ENCODE results near the gene MTUS2. TPM values are rescaled to one million over a fixed set of nuclear protein-coding genes. Genes with fewer than 3 reads are reported as not detected.

Gene MTUS2
- total RNA-seq, 1 experiment from 2014 or later, result 1.7 TPM

DNA sequence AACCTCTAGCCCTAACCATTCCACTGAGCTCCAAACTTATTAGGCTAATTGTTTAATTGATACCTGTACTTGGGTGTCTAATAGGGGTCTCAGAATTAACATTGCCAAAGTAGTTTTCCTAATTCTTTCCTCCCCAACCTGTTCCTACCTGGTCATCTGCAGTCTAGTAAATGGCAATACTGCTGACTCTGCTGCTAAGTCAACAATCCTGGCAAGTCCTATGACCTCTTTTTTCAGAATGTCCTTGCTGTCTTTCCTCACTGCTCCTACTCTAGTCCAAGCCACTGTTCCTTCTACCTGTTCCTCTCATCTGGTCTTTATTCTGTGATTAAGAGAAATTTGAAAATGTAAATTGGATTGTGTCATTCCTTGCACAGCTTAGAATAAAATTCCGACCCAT, 143.9 kb downstream of the MTUS2 start:
- BruUV-seq (replicated peaks), result no TSS peak
- Mint-ChIP-seq H3K4me3 (ENCODE audit: unreplicated experiment) (no peak overlapping the region), H3K9me3 (ENCODE audit: unreplicated experiment) (no peaks in the 10 kb centered on the region), H3K27me3 (ENCODE audit: insufficient read depth, unreplicated experiment) (peaks cover 11% of the 10 kb centered on the region), H3K27ac (ENCODE audit: unreplicated experiment) (no peak overlapping the region), H3K4me1 (ENCODE audit: low read depth, unreplicated experiment) (no peaks in the 10 kb centered on the region), H3K36me3 (ENCODE audit: insufficient read depth, unreplicated experiment) (no peaks in the 10 kb centered on the region)
- Histone ChIP-seq H3K36me3 (ENCODE audit: control insufficient read depth, insufficient read depth, low read length) (no peaks in the 10 kb centered on the region), H3K27me3 (replicated peaks; ENCODE audit: control insufficient read depth, insufficient read depth, low read length) (no peaks in the 10 kb centered on the region), H3K4me3 (ENCODE audit: low read depth, low read length) (no peak overlapping the region), H3K9me3 (no peaks in the 10 kb centered on the region), H3K4me1 (no peaks in the 10 kb centered on the region)
- ChIA-PET CTCF (no interaction called here), POLR2A (no interaction called here)
- TF ChIP-seq, protein P1, sequence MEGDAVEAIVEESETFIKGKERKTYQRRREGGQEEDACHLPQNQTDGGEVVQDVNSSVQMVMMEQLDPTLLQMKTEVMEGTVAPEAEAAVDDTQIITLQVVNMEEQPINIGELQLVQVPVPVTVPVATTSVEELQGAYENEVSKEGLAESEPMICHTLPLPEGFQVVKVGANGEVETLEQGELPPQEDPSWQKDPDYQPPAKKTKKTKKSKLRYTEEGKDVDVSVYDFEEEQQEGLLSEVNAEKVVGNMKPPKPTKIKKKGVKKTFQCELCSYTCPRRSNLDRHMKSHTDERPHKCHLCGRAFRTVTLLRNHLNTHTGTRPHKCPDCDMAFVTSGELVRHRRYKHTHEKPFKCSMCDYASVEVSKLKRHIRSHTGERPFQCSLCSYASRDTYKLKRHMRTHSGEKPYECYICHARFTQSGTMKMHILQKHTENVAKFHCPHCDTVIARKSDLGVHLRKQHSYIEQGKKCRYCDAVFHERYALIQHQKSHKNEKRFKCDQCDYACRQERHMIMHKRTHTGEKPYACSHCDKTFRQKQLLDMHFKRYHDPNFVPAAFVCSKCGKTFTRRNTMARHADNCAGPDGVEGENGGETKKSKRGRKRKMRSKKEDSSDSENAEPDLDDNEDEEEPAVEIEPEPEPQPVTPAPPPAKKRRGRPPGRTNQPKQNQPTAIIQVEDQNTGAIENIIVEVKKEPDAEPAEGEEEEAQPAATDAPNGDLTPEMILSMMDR (IDR thresholded peaks at IDR 0.05; ENCODE audit: insufficient read depth in 1 of 2, low read depth in 1 of 2, low read length in 1 of 2, severe bottlenecking in 1 of 2, unreplicated experiment in 1 of 2), result no peak
- no peak for DNase-seq
- intact Hi-C loops (cut with micrococcal nuclease; ENCODE audit: unreplicated experiment), result no loop called here

DNA sequence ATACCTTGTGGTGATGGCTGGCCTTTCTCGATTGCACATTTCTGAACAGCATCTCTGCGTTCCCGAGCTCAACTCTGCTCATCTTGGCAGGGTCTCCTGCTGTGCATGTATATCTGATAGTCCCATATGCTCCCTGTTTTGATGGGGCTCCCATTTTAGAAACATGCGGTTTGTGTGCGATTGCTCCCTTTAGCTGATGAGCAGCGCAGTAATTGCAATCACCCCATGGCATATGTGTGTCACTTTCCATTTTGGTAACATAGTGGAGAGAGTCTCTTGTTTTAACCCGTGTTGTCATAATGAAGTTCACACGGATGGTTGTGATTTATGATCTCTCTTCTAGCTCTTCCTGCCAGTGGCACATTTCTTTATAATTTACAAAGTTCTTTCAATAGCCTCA, 144.7 kb downstream of the MTUS2 start:
- Histone ChIP-seq H3K27me3 (replicated peaks; ENCODE audit: control insufficient read depth, insufficient read depth, low read length) (no peaks in the 10 kb centered on the region), H3K4me1 (no peaks in the 10 kb centered on the region), H3K4me3 (ENCODE audit: low read depth, low read length) (no peak overlapping the region), H3K36me3 (ENCODE audit: control insufficient read depth, insufficient read depth, low read length) (no peaks in the 10 kb centered on the region), H3K9me3 (no peaks in the 10 kb centered on the region)
- CTCF ChIA-PET, result no interaction called here
- H3K4me3 Mint-ChIP-seq (ENCODE audit: unreplicated experiment), result no peak overlapping the region
- H3K4me1 Mint-ChIP-seq (ENCODE audit: low read depth, unreplicated experiment), result no peaks in the 10 kb centered on the region
- TF ChIP-seq, protein P1 (IDR thresholded peaks at IDR 0.05; ENCODE audit: insufficient read depth in 1 of 2, low read depth in 1 of 2, low read length in 1 of 2, severe bottlenecking in 1 of 2, unreplicated experiment in 1 of 2), result no peak
- no TSS peak for BruUV-seq (replicated peaks)
- peaks cover 8% of the 10 kb centered on the region for H3K27me3 Mint-ChIP-seq (ENCODE audit: insufficient read depth, unreplicated experiment)
- no peaks in the 10 kb centered on the region for H3K9me3 Mint-ChIP-seq (ENCODE audit: unreplicated experiment)
- intact Hi-C loops (cut with micrococcal nuclease; ENCODE audit: unreplicated experiment), result no loop called here
- H3K36me3 Mint-ChIP-seq (ENCODE audit: insufficient read depth, unreplicated experiment), result no peaks in the 10 kb centered on the region
- POLR2A ChIA-PET, result no interaction called here
- no peak overlapping the region for H3K27ac Mint-ChIP-seq (ENCODE audit: unreplicated experiment)
- no peak for DNase-seq

DNA sequence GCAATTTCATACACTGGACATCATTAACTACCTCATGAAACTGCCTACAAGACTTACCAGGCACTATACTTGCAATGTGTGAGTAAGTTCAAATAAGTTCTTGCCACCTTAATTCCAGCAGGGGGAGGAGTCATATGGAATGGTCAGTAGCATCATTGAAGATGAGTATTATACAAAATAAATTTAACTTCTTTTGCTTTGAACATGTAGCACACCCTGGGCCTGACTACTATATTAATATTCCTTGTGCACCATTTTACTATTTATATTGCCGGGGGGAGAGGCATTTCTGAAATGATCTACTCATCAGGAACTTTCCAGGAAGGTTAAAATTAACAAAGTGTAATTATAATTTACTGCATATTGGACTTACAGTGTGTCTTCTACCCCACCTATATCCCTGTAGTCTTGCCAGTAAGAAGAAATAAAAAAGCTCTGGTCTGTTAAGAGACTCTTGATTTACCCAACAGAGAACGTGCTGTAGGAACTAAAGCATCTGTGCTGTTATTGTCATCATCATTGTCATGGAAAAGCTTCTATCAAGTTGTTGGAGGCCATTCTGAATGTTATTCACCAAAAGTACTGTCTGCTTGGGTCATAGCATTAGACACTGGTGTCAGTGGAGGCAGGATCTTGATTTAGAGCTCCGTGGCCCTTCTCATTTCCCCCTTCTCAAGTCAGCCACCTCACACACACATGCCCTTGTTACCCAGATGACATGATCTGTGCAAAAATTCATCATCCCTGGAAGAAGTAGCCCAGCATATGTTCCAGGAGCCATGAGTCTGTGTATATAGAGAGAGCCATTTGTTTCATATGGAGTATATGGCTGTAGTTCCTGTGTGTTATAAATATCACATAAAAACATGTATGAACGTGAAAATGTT, 147.1 kb downstream of the MTUS2 start:
- H3K4me3 Mint-ChIP-seq (ENCODE audit: unreplicated experiment), result no peak overlapping the region
- POLR2A ChIA-PET, result no interaction called here
- BruUV-seq (replicated peaks), result no TSS peak

More for the DNA sequence above, 147.1 kb downstream of the MTUS2 start:
- H3K27me3 Mint-ChIP-seq (ENCODE audit: insufficient read depth, unreplicated experiment), result peaks cover 5% of the 10 kb centered on the region
- H3K4me1 Mint-ChIP-seq (ENCODE audit: low read depth, unreplicated experiment), result no peaks in the 10 kb centered on the region
- DNase-seq, result no peak
- TF ChIP-seq, protein P1 (IDR thresholded peaks at IDR 0.05; ENCODE audit: insufficient read depth in 1 of 2, low read depth in 1 of 2, low read length in 1 of 2, severe bottlenecking in 1 of 2, unreplicated experiment in 1 of 2), result no peak
- no peaks in the 10 kb centered on the region for H3K36me3 ChIP-seq (ENCODE audit: control insufficient read depth, insufficient read depth, low read length)
- H3K9me3 ChIP-seq, result no peaks in the 10 kb centered on the region
- no peak overlapping the region for H3K4me3 ChIP-seq (ENCODE audit: low read depth, low read length)
- intact Hi-C loops (cut with micrococcal nuclease; ENCODE audit: unreplicated experiment), result no loop called here
- no peak overlapping the region for H3K27ac Mint-ChIP-seq (ENCODE audit: unreplicated experiment)
- H3K4me1 ChIP-seq, result no peaks in the 10 kb centered on the region
- no peaks in the 10 kb centered on the region; the same call in 1 of the 2 replicates for H3K27me3 ChIP-seq (replicated peaks; ENCODE audit: control insufficient read depth, insufficient read depth, low read length)
- CTCF ChIA-PET, result no interaction called here
- no peaks in the 10 kb centered on the region for H3K36me3 Mint-ChIP-seq (ENCODE audit: insufficient read depth, unreplicated experiment)
- H3K9me3 Mint-ChIP-seq (ENCODE audit: unreplicated experiment), result no peaks in the 10 kb centered on the region
